NCI-H1105 (cell line): ENCODE results near the gene PRDM16.

Experiments used
- DNase-seq: peaks from one replicate; lab custom pipeline; 2025; lab: John Stamatoyannopoulos, UW

PRDM16 gene

GRCh38 chr1:3475839-3476573 lies 407.0 kb downstream of the PRDM16 start:
- DNase-seq: no peak

- DNase-seq: no peak
Measured at GRCh38 chr1:3476666-3477065, 407.7 kb downstream of the PRDM16 start.

DNA sequence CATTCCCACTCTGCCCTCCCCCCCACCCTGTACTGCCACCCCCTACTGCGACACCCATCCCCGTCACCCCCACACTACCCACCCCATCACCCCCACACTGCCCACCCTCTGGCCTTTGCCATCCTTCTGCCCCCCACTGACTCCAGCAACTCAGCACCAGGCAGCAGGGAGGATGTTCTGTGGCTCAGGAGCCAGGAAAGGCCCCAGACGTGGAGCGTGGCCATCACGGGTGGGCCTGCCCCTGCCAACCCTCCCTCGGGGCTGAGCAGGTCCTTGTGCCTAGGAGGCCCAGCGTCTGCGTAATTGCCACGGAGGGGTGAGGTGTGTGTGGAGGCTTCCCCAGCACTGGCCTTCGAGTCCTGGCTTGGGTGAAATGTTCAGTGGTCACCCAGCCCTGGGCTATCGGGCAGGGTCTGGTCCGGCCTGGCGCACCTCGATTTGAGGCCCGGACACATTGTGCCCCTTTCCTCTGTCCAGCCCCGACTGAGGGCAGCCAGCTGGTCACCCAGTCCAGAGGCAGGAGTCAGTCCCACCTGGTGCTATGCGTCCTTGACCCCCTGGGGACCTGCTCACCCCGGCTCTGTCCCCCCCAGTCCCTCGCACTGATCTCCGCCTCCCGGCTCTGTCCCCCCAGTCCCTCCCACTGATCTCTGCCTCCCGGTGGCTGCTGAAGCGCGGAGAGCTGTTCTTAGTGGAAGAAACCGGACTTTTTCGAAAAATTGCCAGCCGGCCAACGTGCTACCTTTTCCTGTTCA lies 408.4 kb downstream of the PRDM16 start:
- no peak for DNase-seq

DNA sequence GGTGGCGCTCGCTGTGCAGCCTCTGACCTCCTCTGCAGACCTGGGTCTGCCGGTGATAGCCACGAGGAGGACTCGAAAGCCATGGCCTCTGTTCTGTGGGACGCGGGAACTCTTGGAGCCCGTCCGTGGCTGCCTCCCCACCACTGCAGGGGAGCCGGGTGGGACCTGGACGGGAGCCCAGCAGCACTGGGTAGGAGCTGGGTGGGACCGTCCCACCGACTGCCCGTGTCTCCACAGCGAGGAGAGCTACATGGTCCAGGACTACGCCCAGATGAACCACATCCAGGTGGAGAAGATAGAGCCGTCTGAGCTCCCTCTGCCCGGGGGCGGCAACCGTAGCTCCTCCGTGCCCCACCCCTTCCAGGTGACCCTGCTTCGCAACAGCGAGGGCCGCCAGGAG lies 409.2 kb downstream of the PRDM16 start:
- no peak for DNase-seq

DNA sequence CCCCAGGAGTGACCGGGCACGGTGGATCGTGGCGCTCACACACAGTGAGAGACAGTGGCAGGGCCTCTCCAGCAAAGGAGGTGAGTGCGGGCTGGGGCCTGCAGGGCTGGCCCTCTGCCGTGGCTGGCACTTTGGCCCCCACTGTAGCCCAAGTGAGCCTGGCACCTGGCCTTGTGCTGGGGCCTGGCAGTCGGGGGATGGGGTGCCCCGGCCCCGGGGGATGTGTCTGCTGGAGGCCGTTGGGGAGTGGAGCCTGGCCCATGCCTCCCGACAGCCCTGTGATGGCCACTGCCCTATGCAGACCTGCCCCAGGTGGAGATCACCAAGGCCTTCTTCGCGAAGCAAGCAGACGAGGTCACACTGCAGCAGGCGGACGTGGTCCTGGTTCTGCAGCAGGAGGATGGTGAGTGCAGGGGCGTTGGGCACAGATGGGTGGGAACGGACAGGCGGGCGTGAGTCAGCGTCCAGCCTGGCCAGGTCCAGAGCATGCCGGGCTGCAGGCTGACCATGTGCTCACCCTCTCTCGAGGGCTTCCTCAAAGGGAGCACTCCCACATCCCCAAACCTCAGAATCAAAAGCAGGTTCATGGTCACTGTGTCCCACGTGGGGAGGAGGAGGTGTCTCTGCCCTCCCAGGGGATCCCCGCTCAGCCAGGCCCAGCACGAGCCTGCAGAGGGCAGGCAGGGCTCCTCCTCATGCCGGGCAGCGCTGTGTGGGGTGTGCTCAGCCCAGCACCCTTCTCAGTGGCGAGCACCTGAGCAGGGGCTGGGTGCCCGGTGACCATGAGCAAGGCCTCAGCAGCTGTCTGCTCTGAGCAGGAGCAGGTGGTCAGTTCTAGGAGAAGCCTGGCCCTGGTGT lies 410.7 kb downstream of the PRDM16 start:
- no peak for DNase-seq

- DNase-seq: no peak
Measured at GRCh38 chr1:3480369-3480719, 411.3 kb downstream of the PRDM16 start.

GRCh38 chr1:3481046-3481445 lies 412.0 kb downstream of the PRDM16 start:
- no peak for DNase-seq

DNA sequence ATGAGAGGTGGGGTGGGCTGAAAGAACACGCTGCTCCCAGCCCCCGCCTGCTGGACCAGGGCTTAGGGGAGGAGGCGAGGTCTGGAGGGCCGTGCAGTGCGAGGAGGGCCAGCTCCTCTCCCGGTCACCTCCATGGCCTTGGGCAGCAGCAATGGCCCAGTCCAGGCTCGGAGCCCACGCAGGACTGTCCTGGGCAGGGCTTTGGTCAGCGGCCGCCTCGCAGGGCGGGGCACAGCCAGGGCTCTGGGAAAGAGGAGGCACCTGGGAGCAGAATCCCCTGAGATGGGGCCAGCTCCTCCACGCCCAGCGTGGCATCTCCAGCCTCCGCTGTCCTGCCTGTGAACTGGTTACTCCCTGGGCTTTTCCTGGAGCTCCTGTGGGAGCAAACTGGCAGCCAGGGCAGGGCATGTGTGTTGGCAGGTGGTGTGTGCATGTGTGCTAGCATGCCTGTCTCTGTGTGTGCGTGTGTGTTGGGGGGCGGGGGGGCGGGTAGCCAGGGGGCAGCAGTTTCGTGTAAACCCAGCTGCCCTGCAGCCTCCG lies 412.9 kb downstream of the PRDM16 start:
- no peak for DNase-seq

- DNase-seq: no peak
Measured at GRCh38 chr1:3482378-3482849, 413.4 kb downstream of the PRDM16 start.

GRCh38 chr1:3483380-3483779 lies 414.4 kb downstream of the PRDM16 start:
- DNase-seq: no peak

- no peak for DNase-seq
Measured at GRCh38 chr1:3483801-3484444, 414.9 kb downstream of the PRDM16 start.

- DNase-seq: no peak
Measured at GRCh38 chr1:3485016-3485415, 416.0 kb downstream of the PRDM16 start.
